LNCAP (cell line): ENCODE data around the gene ATP6V1E1.

Experiments used
- TF ChIP-seq, protein P1 (sequence below): fragments of 450-650 bp; IDR thresholded peaks from 2 replicates; pipeline ENCODE4 v1.5.1; 2017; ENCODE audit warnings: mild to moderate bottlenecking

The ATP6V1E1 gene

DNA sequence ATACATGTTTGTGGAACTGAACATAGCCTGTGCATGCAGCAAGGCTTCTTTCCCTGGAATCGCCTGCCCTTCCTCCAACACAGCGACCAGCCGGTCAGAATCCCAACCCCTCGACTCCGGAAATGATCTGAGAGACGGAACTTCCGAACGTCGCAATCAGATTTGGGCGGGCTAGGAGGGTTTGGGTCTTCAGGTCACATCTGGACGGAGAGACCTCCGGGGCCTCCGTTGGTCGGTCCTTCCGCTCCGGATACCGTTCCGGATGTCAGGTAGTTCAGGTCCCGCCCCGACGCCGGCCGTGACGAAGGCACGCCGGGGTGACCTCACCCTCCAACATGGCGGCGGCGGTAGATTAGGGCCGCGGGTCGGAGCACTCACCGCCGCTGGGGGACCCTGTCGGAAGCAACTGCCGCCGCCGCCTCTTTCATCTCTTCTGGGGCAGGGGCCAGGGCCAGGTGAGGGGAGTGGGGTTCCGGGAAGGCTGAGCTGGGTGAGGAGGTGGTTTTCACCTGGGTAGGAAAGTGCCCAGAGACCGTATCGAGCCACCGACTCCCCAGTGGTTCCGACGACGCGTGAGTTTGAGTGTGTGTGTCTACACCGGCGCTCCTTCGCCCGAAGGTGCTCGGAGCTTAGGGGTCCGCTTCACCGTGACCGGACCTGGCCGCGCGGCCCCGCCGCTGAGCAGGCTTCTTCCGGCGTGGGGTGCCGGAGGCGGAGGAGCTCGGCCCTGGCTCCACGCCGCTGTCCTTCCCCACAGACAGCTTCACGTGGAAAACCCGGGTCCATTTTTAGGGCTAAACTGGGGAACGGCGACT lies 10.1 kb upstream of the ATP6V1E1 start, which contains the start of gene BCL2L13:
Gene BCL2L13, plus strand, starts transcription at position 326 of the 815 bp plus-strand sequence. CDS start 16,955 bp downstream, outside the sequence.
- TF ChIP-seq, protein P1, sequence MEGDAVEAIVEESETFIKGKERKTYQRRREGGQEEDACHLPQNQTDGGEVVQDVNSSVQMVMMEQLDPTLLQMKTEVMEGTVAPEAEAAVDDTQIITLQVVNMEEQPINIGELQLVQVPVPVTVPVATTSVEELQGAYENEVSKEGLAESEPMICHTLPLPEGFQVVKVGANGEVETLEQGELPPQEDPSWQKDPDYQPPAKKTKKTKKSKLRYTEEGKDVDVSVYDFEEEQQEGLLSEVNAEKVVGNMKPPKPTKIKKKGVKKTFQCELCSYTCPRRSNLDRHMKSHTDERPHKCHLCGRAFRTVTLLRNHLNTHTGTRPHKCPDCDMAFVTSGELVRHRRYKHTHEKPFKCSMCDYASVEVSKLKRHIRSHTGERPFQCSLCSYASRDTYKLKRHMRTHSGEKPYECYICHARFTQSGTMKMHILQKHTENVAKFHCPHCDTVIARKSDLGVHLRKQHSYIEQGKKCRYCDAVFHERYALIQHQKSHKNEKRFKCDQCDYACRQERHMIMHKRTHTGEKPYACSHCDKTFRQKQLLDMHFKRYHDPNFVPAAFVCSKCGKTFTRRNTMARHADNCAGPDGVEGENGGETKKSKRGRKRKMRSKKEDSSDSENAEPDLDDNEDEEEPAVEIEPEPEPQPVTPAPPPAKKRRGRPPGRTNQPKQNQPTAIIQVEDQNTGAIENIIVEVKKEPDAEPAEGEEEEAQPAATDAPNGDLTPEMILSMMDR = no peak

DNA sequence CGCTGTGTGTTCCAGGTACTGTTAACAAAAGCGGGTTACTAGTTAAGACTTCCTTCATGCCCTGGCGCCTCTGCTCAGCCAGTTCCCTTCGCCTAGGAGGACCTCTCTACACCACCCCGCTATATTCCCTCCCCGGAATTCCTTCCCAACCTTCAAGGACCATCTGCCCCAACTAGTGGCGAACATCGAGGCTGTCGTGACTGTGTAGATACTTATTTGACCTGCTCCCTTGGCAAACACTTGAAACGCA lies 9.6 kb upstream of the ATP6V1E1 start:
- TF ChIP-seq, protein P1 = no peak

DNA sequence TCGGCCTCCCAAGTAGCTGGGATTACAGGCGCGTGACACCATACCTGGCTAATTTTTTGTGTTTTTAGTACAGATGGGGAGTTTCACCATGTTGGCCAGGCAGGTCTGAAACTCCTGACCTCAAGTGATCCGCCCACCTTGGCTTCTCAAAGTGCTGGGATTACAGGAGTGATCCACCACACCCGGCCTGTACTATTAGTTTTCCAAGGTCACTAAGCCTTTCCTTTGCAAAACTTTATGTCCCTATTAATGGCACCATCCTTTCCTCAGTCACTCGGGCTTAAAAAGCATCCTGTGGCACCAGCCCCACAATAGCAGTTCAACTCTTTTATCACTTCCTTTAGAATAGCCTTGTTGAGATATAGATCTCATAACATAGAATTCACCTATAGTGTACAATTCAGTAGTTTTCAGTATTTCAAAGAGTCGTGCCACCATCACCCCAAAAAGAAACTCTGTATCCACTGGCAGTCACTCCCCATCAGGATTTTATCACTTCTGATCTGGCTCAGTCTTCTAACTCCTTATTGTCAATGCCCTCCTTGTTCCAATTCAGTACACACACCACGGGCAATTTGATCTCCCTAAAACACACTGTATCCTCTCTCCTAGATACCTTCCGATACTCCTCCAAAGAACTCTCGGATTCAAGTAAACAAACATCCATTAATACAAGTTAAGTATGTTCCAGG lies 9.1 kb upstream of the ATP6V1E1 start:
- TF ChIP-seq, protein P1 = no peak

DNA sequence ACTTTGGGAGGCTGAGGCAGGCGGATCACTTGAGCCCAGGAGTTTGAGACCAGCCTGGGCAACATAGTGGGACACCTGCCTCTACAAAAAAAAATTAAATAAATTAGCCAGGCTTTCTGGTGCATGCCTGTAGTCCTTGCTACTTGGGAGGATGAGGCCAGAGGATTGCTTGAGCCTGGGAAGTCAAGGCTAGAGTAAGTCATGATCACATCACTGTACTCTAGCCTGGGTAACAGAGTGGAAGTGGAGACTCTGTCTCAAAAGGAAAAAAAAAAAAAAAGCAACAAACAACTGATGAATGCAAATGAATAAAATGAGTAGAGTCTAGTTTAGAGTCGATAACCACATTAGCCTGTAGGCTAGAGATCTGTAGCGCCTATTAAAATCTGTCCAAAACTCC lies 6.1 kb upstream of the ATP6V1E1 start:
- TF ChIP-seq, protein P1 = no peak

DNA sequence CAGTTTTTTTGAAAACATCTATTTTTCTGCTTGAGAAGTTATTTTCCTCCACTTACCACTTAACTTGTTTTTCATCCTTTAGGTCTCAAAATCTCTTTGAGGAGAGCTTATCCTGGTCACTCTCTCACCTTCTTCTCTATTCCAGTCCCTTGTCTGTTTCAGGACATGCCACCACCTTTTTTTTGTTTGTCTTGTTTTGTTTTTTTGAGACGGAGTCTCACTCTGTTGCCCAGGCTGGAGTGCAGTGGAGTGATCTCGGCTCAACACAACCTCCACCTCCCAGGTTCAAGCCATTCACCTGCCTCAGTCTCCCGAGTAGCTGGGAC lies 5.4 kb upstream of the ATP6V1E1 start:
- TF ChIP-seq, protein P1 = no peak

DNA sequence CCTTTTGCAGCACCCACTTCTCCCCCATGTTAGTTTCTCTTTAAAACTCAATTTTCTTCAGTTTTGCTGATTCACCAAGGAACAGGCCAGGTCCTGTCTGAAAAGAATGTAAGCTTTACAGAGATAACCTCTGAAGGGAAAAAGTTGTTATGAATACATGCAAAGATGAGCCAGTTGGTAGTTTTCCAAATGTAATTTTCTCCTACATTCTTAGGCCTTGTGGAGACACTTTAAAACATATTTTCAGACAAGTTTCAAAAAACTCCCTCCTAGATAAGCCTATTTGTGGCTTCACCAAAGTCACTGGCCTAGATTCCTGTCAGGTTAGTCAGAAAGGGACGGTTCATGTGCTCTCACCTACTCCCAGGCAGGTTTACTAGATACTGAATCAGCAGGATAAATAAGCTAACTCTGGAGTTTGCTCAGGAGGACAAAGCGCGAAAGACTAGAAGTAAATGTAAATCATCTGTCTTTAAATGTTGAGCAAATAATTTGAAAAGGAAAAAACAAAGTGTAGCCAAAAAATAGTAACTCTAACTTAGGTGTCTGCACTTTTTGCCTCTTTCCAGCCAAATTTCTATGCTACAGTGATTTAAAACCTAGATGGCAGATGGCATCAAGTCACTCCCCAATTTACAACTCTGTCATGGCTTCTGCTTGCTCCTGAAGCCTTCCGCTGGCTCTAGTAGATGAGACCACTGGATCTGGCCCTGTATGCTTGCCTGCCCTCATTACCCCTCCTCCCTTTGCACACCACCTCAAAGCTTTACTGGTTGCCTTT lies 4.9 kb upstream of the ATP6V1E1 start:
- TF ChIP-seq, protein P1 = no peak

DNA sequence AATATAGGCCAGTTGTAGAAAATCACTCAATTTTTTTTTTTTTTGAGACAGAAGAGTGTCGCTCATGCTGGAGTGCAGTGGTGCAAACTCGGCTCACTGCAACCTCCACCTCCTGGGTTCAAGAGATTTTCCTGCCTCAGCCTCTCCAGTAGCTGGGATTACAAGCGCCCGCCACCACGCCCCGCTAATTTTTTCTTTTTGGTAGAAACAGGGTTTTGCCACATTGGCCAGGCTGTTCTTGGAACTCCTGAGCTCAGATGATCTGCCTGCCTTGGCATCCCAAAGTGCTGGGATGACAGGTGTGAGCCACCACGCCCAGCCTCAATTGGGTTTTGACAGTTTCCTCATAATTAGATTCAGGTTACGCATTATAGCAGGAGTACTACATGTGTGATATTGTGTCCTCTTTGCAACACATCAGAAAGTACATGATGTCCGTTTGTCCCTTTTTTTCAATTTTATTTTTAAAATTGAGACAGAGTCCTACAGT lies 2.6 kb upstream of the ATP6V1E1 start:
- TF ChIP-seq, protein P1 = no peak
